Measurements from ENCODE around the gene C19orf25. TPM values are rescaled to one million over a fixed set of nuclear protein-coding genes. Genes with fewer than 3 reads are reported as not detected.

Gene C19orf25
- total RNA-seq, 4 donors from 2014 or later = 35.5 to 68.5 (median 61.9) TPM

DNA sequence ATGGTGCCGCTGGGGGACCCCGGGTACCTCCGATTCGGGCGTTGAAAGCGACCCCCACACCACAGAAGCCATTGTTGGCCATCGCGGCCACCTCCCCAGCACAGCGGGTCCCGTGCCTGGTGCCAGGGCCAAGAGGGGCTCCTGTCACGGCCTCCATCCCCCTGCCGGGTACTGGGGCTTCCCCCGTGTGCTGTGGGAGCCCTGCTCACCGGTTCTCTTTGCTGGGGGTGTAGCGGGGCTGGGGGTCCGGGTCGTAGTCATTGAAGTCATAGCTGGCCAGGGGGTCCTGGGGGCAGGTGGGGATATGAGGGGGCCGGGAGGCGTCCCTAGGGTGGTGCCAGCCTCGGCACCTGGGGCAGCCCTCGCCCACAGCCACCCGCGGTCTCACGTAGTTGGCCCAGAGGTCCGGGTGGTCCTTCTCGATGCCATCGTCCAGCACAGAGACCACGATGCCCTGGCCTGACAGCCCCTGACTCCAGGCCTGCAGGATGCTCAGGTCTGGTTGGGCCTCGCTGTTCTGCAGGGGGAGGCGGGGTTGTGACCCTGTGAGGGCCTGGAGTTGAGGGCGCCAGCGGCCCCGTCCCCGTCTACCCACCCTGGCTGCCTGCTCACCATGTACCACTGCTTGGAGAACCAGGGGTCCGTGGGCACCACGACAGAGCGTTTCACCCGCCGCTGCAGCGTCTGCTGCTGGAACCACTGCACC, 8.7 kb upstream of the C19orf25 start:
- H3K9me3 ChIP-seq = no peaks in the 10 kb centered on the region
- H3K27me3 ChIP-seq = no peaks in the 10 kb centered on the region
- no peak for DNase-seq
- TF ChIP-seq POLR2A (IDR thresholded peaks at IDR 0.05) = no peak
- TF ChIP-seq, protein P1, sequence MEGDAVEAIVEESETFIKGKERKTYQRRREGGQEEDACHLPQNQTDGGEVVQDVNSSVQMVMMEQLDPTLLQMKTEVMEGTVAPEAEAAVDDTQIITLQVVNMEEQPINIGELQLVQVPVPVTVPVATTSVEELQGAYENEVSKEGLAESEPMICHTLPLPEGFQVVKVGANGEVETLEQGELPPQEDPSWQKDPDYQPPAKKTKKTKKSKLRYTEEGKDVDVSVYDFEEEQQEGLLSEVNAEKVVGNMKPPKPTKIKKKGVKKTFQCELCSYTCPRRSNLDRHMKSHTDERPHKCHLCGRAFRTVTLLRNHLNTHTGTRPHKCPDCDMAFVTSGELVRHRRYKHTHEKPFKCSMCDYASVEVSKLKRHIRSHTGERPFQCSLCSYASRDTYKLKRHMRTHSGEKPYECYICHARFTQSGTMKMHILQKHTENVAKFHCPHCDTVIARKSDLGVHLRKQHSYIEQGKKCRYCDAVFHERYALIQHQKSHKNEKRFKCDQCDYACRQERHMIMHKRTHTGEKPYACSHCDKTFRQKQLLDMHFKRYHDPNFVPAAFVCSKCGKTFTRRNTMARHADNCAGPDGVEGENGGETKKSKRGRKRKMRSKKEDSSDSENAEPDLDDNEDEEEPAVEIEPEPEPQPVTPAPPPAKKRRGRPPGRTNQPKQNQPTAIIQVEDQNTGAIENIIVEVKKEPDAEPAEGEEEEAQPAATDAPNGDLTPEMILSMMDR (IDR thresholded peaks at IDR 0.05) = no peak
- no peak overlapping the region for H3K27ac ChIP-seq
- no peaks in the 10 kb centered on the region for H3K36me3 ChIP-seq
- H3K4me3 ChIP-seq = no peak overlapping the region
- peaks cover 0 to 19% (median 8%) of the 10 kb centered on the region in 4 donors for H3K4me1 ChIP-seq

DNA sequence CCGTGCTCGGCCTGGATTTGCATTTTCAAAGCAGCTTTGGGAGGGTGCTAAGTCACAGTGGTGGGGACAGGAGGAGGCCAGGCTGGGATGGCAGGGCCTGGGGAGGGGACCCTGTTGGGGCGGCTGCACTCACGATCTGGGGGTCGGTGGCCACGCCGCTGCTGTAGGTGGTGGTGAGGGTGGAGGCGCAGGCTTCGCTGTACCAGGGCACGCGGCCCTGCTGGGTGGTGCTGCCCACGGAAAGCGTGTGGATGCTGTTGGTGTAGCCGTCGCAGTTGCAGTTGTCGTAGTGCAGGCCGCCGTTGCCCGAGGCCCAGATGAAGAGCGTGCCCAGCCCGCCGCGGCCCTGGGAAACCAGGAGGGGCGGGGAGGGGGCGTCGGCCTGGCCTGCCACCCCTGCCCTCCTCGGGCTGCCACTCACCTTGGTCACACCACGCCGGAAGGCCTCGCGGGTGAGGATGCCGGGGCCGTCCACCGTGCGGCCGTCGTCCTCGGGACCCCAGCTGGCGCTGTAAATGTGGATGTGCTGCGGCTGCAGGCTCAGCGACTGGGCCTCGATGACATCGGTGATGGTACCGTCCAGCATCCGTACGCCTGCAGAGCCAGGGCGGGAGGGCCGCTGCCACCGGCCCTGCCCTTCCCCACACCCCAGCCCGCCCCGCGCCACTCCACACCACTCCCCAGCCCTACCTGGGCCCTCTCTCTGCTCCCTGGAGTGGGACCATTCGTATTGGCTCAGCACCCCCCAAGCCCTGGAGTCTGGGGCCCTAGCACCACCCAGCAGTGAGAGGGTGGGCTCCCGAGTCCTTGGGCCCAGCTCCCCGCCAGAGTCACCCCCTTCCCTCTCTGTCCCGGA, 7.9 kb upstream of the C19orf25 start:
- Histone ChIP-seq H3K9me3 (no peaks in the 10 kb centered on the region), H3K27ac (no peak overlapping the region), H3K27me3 (no peaks in the 10 kb centered on the region), H3K4me3 (no peak overlapping the region), H3K36me3 (no peaks in the 10 kb centered on the region), H3K4me1 (peaks cover 0 to 19% (median 7%) of the 10 kb centered on the region in 4 donors)
- no peak for DNase-seq
- no peak for TF ChIP-seq POLR2A (IDR thresholded peaks at IDR 0.05)
- TF ChIP-seq, protein P1 (IDR thresholded peaks at IDR 0.05) = no peak

DNA sequence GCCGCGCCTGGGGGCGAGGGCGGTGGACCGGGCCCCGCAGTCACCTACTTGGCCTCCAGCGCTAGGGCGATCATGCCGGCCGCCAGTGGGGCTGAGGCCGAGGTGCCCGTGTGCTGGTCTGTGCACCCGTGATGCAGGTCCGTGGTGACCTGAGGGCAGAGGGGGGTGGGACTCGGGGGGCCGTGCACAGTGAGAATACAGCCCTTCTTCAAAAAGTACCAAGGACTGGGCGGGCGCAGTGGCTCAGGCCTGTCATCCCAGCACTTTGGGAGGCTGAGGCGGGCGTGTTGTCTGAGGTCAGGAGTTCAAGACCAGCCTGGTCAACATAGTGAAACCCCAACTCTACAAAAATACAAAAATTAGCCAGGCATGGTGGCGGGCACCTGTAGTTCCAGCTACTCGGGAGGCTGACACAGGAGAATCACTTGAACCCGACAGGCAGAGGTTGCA, 5.0 kb upstream of the C19orf25 start:
- TF ChIP-seq POLR2A (IDR thresholded peaks at IDR 0.05) = no peak
- TF ChIP-seq, protein P1 (IDR thresholded peaks at IDR 0.05) = no peak
- H3K36me3 ChIP-seq = no peaks in the 10 kb centered on the region
- DNase-seq = no peak
- no peaks in the 10 kb centered on the region for H3K9me3 ChIP-seq
- no peak overlapping the region for H3K4me3 ChIP-seq
- no peak overlapping the region for H3K27ac ChIP-seq
- H3K27me3 ChIP-seq = no peaks in the 10 kb centered on the region
- H3K4me1 ChIP-seq = peaks cover 0 to 6% (median 3%) of the 10 kb centered on the region in 4 donors

DNA sequence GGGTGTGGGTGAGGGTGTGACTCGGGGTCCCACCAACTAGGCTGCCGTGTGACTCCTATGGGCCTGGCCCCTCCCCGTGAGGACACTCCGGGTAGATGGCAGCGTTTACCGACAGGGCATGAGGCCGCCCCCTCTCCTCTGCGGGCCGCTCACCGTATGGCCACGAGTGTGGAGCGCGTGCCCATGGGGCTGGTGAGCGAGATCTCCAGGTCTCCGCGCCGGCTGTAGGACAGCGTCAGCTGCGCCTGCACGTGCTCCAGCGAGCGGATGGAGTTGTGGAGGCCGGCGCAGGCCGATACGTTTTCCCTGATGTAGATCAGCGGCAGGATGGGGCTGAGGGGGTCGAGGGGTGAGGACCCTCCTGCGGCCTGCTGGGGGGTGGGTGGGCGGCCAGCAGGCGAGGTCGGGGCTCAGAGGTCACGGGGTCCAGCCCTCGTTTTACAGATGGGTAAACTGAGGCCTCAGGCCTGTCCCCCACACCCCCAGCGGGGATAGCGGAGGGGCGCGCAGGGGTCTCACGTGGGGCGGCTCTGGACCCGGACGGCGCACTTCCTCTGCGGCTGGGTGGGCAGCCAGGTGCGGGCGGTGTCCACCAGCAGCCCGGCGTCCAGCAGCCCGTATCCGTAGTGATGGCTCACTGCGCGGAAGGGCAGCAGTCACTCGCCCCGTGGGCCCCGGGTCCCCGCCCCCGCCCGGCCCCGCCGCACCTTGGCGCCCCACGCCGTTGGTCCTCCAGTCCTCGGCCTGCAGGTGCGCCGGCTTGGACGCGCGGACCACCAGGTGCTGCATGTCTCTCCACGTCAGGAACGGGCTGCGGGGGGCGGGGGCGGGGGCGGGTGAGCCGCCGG, 4.3 kb upstream of the C19orf25 start:
- H3K36me3 ChIP-seq = no peaks in the 10 kb centered on the region
- TF ChIP-seq, protein P1 (IDR thresholded peaks at IDR 0.05) = no peak
- no peak for TF ChIP-seq POLR2A (IDR thresholded peaks at IDR 0.05)
- H3K27me3 ChIP-seq = no peaks in the 10 kb centered on the region
- H3K27ac ChIP-seq = no peak overlapping the region
- H3K4me3 ChIP-seq = no peak overlapping the region
- peaks cover 0 to 8% (median 4%) of the 10 kb centered on the region in 4 donors for H3K4me1 ChIP-seq
- H3K9me3 ChIP-seq = no peaks in the 10 kb centered on the region
- no peak for DNase-seq

Measured in Peyer's patch (tissue), 4 donors.